MCF 10A (cell line): ENCODE results near the gene IRX5. TPM values are rescaled to one million over a fixed set of nuclear protein-coding genes. Genes with fewer than 3 reads are reported as not detected.

Source experiments
- BruUV-seq: library from RNA; stranded (reverse); fragments of 400-500 nt; replicated peaks from 2 replicates; lab custom pipeline; 2021; lab: Mats Ljungman, UMichigan
- CTCF ChIA-PET: fragments of 300-600 bp; sonication (Branson Sonifier 250); formaldehyde crosslinking; extraction: SDS; loops from one replicate; lab custom pipeline; 2021; ENCODE audit warnings: antibody characterized with exemption, inconsistent platforms; lab: Yijun Ruan, JAX
- POLR2A ChIA-PET: fragments of 300-600, 350-650 bp; sonication (Branson Sonifier 250); formaldehyde crosslinking; extraction: SDS; loops from one replicate; lab custom pipeline; 2020; ENCODE audit warnings: antibody characterized with exemption, inconsistent platforms; lab: Yijun Ruan, JAX
- DNase-seq: peaks from one replicate; pipeline ENCODE4 v3.0.0-alpha.2; 2018; ENCODE audit not compliant: unreplicated experiment
- H3K27ac Mint-ChIP-seq: one replicate; pipeline ENCODE4 v1.8.0; 2022; ENCODE audit warnings: mild to moderate bottlenecking, low read depth, mixed read lengths; ENCODE audit not compliant: unreplicated experiment
- H3K27me3 Mint-ChIP-seq: one replicate; pipeline ENCODE4 v1.8.0; 2022; ENCODE audit warnings: mixed read lengths; ENCODE audit not compliant: insufficient read depth, unreplicated experiment
- H3K36me3 Mint-ChIP-seq: one replicate; pipeline ENCODE4 v1.8.0; 2022; ENCODE audit warnings: mild to moderate bottlenecking, moderate library complexity, mixed read lengths; ENCODE audit not compliant: insufficient read depth, unreplicated experiment
- H3K4me1 Mint-ChIP-seq: one replicate; pipeline ENCODE4 v1.8.0; 2022; ENCODE audit warnings: mixed read lengths; ENCODE audit not compliant: insufficient read depth, unreplicated experiment
- H3K4me3 Mint-ChIP-seq: one replicate; pipeline ENCODE4 v1.8.0; 2022; ENCODE audit warnings: mild to moderate bottlenecking, moderate library complexity, mixed read lengths; ENCODE audit not compliant: unreplicated experiment
- H3K9me3 Mint-ChIP-seq: one replicate; pipeline ENCODE4 v1.8.0; 2022; ENCODE audit warnings: mixed read lengths; ENCODE audit not compliant: unreplicated experiment
- intact Hi-C: fragments of 100-400 bp; cut with micrococcal nuclease; formaldehyde crosslinking; loops from 2 replicates; pipeline ENCODE4 v1.14.1; 2022
- total RNA-seq: library from RNA; stranded (reverse); gene quantifications from 2 replicates; pipeline ENCODE4 v1.2.3, GENCODE V29; 2022
- TF ChIP-seq, protein P1 (sequence below): fragments of 200-600 bp; IDR thresholded peaks from one replicate; pipeline ENCODE4 v1.8.0; 2022; ENCODE audit warnings: antibody characterized with exemption, mild to moderate bottlenecking; ENCODE audit not compliant: unreplicated experiment

Gene IRX5
- total RNA-seq, 1 experiment from 2014 or later, result 7.8 TPM

DNA sequence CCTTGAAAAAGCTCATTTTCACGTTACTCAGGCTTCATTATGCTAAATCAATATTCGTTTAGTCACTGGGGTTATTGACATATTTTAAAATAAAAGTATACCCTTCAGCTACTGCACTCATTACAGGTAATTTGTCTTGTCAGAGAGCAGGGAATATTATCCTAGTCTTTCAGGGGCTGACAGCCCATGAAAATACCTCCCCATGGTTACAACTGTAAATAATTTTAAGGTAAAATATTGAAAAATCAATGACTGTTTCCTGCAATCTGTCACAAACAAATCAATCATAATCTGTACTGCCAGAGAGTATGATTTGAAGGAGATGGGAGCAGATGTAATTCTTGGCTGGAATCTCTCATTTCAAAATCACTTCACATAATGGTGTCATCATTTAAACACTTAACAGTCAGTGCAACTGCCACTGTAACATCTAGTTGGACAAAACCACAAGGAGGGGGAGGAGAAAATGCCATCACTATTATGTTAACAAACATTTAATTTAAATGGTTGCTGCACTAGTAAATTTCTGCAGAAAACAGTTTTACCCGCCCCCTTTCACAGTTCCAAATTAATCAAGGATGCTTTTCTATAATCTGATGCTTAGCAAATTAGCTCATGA lies 9.3 kb upstream of the IRX5 start:
- peak overlapping the region; percentile 66 for H3K27ac Mint-ChIP-seq
- intact Hi-C loops, result no loop called here

GRCh38 chr16:54923055-54923473 lies 7.6 kb upstream of the IRX5 start:
- CTCF ChIA-PET, result interaction anchor here (0.5 to 6.1 kb wide), 7 partner anchors 9 to 1177 kb away, joined by 3 to 53 read pairs (median 4); no protein-coding TSS in a partner anchor
- POLR2A ChIA-PET, result interaction anchor here (0.9 to 17.6 kb wide), 10 partner anchors 11 to 1147 kb away, joined by 3 to 352 read pairs (median 21); partner anchors contain the start of genes IRX3 and IRX5
- BruUV-seq, result no TSS peak

More for the DNA sequence above, 9.3 kb upstream of the IRX5 start:
- no TSS peak for BruUV-seq
- Mint-ChIP-seq H3K4me1 (peaks cover 30% of the 10 kb centered on the region), H3K4me3 (no peak overlapping the region), H3K36me3 (peaks cover 28% of the 10 kb centered on the region), H3K27me3 (no peaks in the 10 kb centered on the region), H3K9me3 (no peaks in the 10 kb centered on the region)
- peak; percentile 77 for DNase-seq
- POLR2A ChIA-PET, result interaction anchor here (0.5 to 17.6 kb wide), 12 partner anchors 9 to 1281 kb away, joined by 3 to 352 read pairs (median 5); partner anchors contain the start of genes IRX3 and IRX5
- TF ChIP-seq, protein P1, sequence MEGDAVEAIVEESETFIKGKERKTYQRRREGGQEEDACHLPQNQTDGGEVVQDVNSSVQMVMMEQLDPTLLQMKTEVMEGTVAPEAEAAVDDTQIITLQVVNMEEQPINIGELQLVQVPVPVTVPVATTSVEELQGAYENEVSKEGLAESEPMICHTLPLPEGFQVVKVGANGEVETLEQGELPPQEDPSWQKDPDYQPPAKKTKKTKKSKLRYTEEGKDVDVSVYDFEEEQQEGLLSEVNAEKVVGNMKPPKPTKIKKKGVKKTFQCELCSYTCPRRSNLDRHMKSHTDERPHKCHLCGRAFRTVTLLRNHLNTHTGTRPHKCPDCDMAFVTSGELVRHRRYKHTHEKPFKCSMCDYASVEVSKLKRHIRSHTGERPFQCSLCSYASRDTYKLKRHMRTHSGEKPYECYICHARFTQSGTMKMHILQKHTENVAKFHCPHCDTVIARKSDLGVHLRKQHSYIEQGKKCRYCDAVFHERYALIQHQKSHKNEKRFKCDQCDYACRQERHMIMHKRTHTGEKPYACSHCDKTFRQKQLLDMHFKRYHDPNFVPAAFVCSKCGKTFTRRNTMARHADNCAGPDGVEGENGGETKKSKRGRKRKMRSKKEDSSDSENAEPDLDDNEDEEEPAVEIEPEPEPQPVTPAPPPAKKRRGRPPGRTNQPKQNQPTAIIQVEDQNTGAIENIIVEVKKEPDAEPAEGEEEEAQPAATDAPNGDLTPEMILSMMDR, result no peak
- CTCF ChIA-PET, result interaction anchor here (1.5 to 6.1 kb wide), 2 partner anchors 11 to 15 kb away, joined by 5 to 53 read pairs; no protein-coding TSS in a partner anchor

DNA sequence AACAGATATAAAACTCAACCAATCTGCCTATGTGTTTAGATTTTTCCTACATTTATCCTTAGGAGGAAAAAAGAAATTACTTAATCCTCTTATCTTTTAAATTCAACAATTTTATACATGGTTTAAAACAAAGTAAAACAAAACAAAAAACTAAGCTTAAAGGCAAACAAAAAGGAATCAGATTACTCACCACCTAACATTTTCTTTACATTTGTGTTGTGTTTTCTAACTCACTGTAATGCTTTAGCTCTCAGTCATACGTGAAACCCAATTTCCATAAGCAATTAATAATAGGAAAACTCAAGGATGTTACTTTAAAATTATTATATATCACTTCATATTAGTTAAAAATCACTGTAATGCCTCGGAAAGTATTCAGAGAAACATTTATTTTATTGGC lies 6.7 kb upstream of the IRX5 start:
- TF ChIP-seq, protein P1, result no peak
- ChIA-PET POLR2A (interaction anchor here (0.7 to 17.6 kb wide), 14 partner anchors 8 to 1148 kb away, joined by 3 to 352 read pairs (median 7); partner anchors contain the start of genes IRX3 and IRX5), CTCF (interaction anchor here (0.7 to 6.1 kb wide), 4 partner anchors 12 to 1155 kb away, joined by 3 to 53 read pairs (median 6); no protein-coding TSS in a partner anchor)
- H3K27me3 Mint-ChIP-seq, result no peaks in the 10 kb centered on the region
- no peak overlapping the region for H3K4me3 Mint-ChIP-seq
- DNase-seq, result no peak
- peaks cover 9% of the 10 kb centered on the region for H3K36me3 Mint-ChIP-seq
- intact Hi-C loops, result no loop called here
- BruUV-seq, result no TSS peak
- H3K27ac Mint-ChIP-seq, result peak overlapping the region; percentile 49
- H3K4me1 Mint-ChIP-seq, result peaks cover 37% of the 10 kb centered on the region
- H3K9me3 Mint-ChIP-seq, result no peaks in the 10 kb centered on the region

More at GRCh38 chr16:54923055-54923473, 7.6 kb upstream of the IRX5 start:
- TF ChIP-seq, protein P1, result no peak
- Mint-ChIP-seq H3K4me1 (peaks cover 37% of the 10 kb centered on the region), H3K4me3 (peak overlapping the region; percentile 38), H3K27me3 (no peaks in the 10 kb centered on the region), H3K27ac (peak overlapping the region; percentile 49), H3K36me3 (peaks cover 17% of the 10 kb centered on the region), H3K9me3 (no peaks in the 10 kb centered on the region)
- intact Hi-C loops, result no loop called here
- peak; percentile 44 for DNase-seq
